Mucosa of descending colon (tissue), 3 donors: ENCODE results near the gene DESI1. TPM values are rescaled to one million over a fixed set of nuclear protein-coding genes. Genes with fewer than 3 reads are reported as not detected.
A peak's percentile ranks its signal among the peaks of the same experiment; 100 is the strongest.

Experiments
- ATAC-seq: fragments of 200-7000 bp; cut with Tn5 transposase; one replicate; pipeline ENCODE4 v1.9.1; 2020; ENCODE audit warnings: mild to moderate bottlenecking, moderate library complexity
- DNase-seq, 3 donors: peaks; one replicate each; pipeline ENCODE4 v3.0.0-alpha.2; 2020
- H3K36me3 ChIP-seq: fragments of 200-600 bp; one replicate; pipeline ENCODE4 v1.8.0; 2021; ENCODE audit warnings: low read depth, mild to moderate bottlenecking
- H3K4me1 ChIP-seq: fragments of 200-600 bp; one replicate; pipeline ENCODE4 v1.8.0; 2021; ENCODE audit warnings: low read depth, mild to moderate bottlenecking
- H3K4me3 ChIP-seq: fragments of 200-600 bp; one replicate; pipeline ENCODE4 v1.8.0; 2021; ENCODE audit warnings: mild to moderate bottlenecking
- H3K9me3 ChIP-seq: fragments of 200-600 bp; one replicate; pipeline ENCODE4 v1.8.0; 2021; ENCODE audit warnings: mild to moderate bottlenecking
- CTCF ChIP-seq: fragments of 200-600 bp; IDR thresholded peaks from one replicate; pipeline ENCODE4 v1.8.0; 2022; ENCODE audit warnings: antibody characterized with exemption, mild to moderate bottlenecking
- intact Hi-C, 2 donors: fragments of 100-400 bp; cut with DNase I in 1 of 2; cut with micrococcal nuclease in 1 of 2; formaldehyde crosslinking; loops; one replicate each; pipeline versions ENCODE4 v1.11.0 to v1.11.1; 2022; cut with DNase I, micrococcal nuclease
- total RNA-seq, 3 donors: library from RNA; stranded (reverse); fragmentation: NEBNext Ultra II Directional in 2 of 3; extraction: Animal tissue kit (Norgen Biotek cat#: 25700) in 2 of 3; gene quantifications; one replicate each; pipeline versions ENCODE4 v1.2.1 to v1.2.4, GENCODE V29; 2021 to 2023
- donor health status: DM: no; HTN: no; CAD: no; lungs with moderate emphysema.
- donor health status: DM: no; HTN: no; CAD: no.
- donor health status: DM: no; HTN: yes; CAD: no.

Gene DESI1
- total RNA-seq, 3 donors from 2014 or later, result 23.4 to 28.7 (median 26.3) TPM

DNA sequence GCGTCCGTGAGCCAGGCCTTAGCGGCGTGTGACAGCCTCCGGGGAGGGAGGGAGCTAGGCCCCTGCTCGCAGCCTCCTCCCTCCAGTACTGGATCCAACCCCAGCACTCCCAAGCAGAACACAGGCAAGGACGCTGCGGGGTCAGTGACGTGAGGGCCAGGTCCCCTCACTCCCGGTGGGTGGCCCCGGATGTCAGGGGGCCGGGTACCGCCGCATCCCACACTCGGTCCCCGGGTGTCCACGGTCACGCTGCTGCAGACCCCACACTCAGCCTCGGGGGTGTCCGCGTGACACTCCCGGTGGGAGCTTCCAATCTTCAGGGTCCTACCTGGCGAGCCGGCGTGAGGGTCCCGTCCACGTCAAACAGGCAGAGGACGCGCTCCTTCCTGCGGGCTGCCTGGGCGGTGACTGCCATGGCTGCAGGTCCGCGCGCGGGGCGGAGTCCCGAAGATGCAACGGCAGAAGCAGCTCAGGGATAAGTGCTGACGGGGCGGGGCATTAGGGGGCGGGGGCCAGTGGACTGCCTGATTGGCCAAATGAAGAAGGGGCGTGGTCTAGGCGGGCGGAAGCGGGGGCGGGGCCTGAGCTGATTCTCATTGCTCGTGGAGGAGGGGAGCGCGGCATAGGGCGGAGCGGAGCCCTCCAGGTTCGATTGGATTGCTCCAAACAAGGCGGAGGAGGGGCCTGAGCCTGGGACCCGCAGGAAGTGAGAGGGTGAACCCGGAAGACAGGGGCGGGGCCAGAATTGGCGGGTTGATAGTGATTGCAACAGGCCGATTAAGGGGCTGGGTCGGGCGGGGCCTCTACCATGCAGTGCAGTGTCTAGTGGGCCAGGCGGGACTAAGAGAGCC lies 31.2 kb downstream of the DESI1 start, which contains the start of gene PMM1:
PMM1 (minus strand) TSS at position 450 of the 851 bp plus-strand sequence; CDS start at position 415, 35 bp downstream.
- Histone ChIP-seq H3K9me3 (no peaks in the 10 kb centered on the region), H3K4me3 (peak within 1 kb of the TSS; percentile 83), H3K36me3 (no peaks in the 10 kb centered on the region), H3K4me1 (peaks cover 19% of the 10 kb centered on the region)
- no peak for TF ChIP-seq CTCF
- DNase-seq (peak; percentile 100), ATAC-seq (peak; percentile 94)
- intact Hi-C loops, result loop anchor here in 1 of 2 donors (10.0 kb wide), 1 partner anchor 45 kb away; the partner anchor contains the start of gene POLR3H

DNA sequence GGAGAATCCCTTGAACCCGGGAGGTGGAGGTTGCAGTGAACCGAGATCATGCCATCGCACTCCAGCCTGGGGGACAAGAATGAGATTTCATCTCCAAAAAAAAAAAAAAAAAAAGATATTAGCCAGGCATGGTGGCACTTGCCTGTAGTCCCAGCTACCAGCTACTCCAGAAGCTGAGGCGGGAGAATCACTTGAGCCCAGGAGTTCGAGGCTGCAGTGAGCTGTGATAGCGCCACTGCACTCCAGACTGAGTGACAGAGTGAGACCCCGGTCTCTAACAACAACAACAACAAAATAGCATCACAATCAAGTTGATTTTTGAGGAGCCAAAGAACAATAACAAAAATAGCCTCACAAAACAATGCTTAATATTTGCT lies 33.5 kb downstream of the DESI1 start:
- Histone ChIP-seq H3K4me3 (no peak overlapping the region), H3K9me3 (no peaks in the 10 kb centered on the region), H3K4me1 (peaks cover 19% of the 10 kb centered on the region), H3K36me3 (peaks cover 8% of the 10 kb centered on the region)
- TF ChIP-seq CTCF, result no peak
- ATAC-seq (no peak), DNase-seq (no peak)
- intact Hi-C loops, result no loop called here

- H3K9me3 ChIP-seq, result no peaks in the 10 kb centered on the region
- peaks cover 19% of the 10 kb centered on the region for H3K4me1 ChIP-seq
- intact Hi-C loops, result no loop called here
- no peak overlapping the region for H3K4me3 ChIP-seq
- no peak for ATAC-seq
- no peak for DNase-seq
- no peak for TF ChIP-seq CTCF
- peaks cover 8% of the 10 kb centered on the region for H3K36me3 ChIP-seq
Observed at GRCh38 chr22:41585898-41586297, 34.9 kb downstream of the DESI1 start.

DNA sequence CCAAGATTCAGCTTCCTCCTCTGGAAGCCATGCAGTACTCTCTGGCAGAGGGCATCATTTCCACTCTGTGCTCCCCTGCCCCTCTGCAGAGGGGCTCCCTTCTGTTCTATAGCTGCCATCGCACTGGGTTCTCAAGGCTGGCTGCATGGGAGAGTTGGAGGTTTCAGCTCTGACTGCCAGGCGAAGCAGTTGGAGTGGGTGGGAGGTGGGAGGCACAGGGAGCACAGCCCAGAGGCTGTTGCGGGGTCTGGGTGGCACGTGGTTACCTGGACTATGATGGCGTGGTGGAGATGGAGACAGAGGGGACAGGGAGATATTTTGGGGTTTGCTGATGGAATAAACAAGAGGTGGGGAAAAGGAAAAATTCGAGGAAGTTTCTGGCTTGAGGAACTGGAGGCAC lies 36.0 kb downstream of the DESI1 start:
- DNase-seq, result no peak
- no peak for ATAC-seq
- Histone ChIP-seq H3K4me1 (peaks cover 19% of the 10 kb centered on the region), H3K36me3 (peaks cover 8% of the 10 kb centered on the region), H3K9me3 (no peaks in the 10 kb centered on the region), H3K4me3 (no peak overlapping the region)
- no peak for TF ChIP-seq CTCF
- intact Hi-C loops, result no loop called here

GRCh38 chr22:41582694-41583093 lies 38.1 kb downstream of the DESI1 start:
- H3K4me1 ChIP-seq, result peaks cover 6% of the 10 kb centered on the region
- no peaks in the 10 kb centered on the region for H3K9me3 ChIP-seq
- no peak for DNase-seq
- TF ChIP-seq CTCF, result no peak
- intact Hi-C loops, result no loop called here
- H3K36me3 ChIP-seq, result peaks cover 8% of the 10 kb centered on the region
- ATAC-seq, result no peak
- H3K4me3 ChIP-seq, result no peak overlapping the region
